ENCODE measurements around the gene FUT1. TPM values are rescaled to one million over a fixed set of nuclear protein-coding genes. Genes with fewer than 3 reads are reported as not detected.

Gene FUT1
- total and polyA plus RNA-seq, 9 of the 15 experiments (the other 6 are each of a cell fraction or from before 2014, with no cell fraction given) = 2.3 to 18.5 (median 8.8) TPM

- no peak overlapping the region for H3K4me3 ChIP-seq
- H4K20me1 ChIP-seq (replicated peaks; ENCODE audit: control insufficient read depth, insufficient read depth, low read length) = no peaks in the 10 kb centered on the region
- WGBS (ENCODE audit: insufficient coverage, low coverage, missing lambda C conversion rate) = 93% methylated on average over 8 of the region's 8 CpGs
- no peaks in the 10 kb centered on the region for H3K9me1 ChIP-seq (ENCODE audit: control insufficient read depth, insufficient read depth, low read length)
- no peak overlapping the region for H3K4me2 ChIP-seq (ENCODE audit: insufficient read depth, low read length)
- H3K36me3 ChIP-seq (ENCODE audit: control insufficient read depth, insufficient read depth, low read length) = peaks cover 19% of the 10 kb centered on the region; the same call in 1 of the 3 replicates
- ATAC-seq = no peak
- H3K27ac ChIP-seq (ENCODE audit: extremely low read depth, low read depth, low read length) = no peak overlapping the region
- intact Hi-C loops (cut with micrococcal nuclease) (no loop called here), in situ Hi-C loops (cut with MboI) (no loop called here)
- DNase-seq (ENCODE audit: extremely low read depth in 1 of 4, low spot score in 3 of 4) = no peak
- peaks cover 22% of the 10 kb centered on the region for H3K79me2 ChIP-seq (ENCODE audit: control insufficient read depth, insufficient read depth, low read length)
- POLR2A ChIA-PET = interaction anchor here (1.0 kb wide), 1 partner anchor 9 kb away, joined by 4 read pairs; the partner anchor contains the start of gene FGF21
- no peak for FAIRE-seq
- H2AFZ ChIP-seq (ENCODE audit: low read depth, low read length) = no peak overlapping the region
- no peaks in the 10 kb centered on the region for H3K9me3 ChIP-seq (replicated peaks; ENCODE audit: control insufficient read depth, insufficient read depth, low read depth, low read length)
- no peak for TF ChIP-seq MAFG (tag; conservative IDR thresholded peaks at IDR 0.05)
- CTCF ChIA-PET (ENCODE audit: low intra/inter-chr PET ratio) = no interaction called here
- no peak overlapping the region for H3K9ac ChIP-seq (ENCODE audit: insufficient read depth in 1 of 2, low read depth in 2 of 2, low read length in 2 of 2)
- H3K4me1 ChIP-seq (replicated peaks in 1 of 2; ENCODE audit: control insufficient read depth in 2 of 2, insufficient read depth in 2 of 2, low read length in 2 of 2) = peaks cover 34 to 47% of the 10 kb centered on the region in 2 experiments
- BruUV-seq (replicated peaks) = no TSS peak
- H3K27me3 ChIP-seq (ENCODE audit: control insufficient read depth in 2 of 2, insufficient read depth in 2 of 2, low read length in 2 of 2) = no peaks in the 10 kb centered on the region
Observed at GRCh38 chr19:48746110-48746509, 6.3 kb downstream of the FUT1 start.

DNA sequence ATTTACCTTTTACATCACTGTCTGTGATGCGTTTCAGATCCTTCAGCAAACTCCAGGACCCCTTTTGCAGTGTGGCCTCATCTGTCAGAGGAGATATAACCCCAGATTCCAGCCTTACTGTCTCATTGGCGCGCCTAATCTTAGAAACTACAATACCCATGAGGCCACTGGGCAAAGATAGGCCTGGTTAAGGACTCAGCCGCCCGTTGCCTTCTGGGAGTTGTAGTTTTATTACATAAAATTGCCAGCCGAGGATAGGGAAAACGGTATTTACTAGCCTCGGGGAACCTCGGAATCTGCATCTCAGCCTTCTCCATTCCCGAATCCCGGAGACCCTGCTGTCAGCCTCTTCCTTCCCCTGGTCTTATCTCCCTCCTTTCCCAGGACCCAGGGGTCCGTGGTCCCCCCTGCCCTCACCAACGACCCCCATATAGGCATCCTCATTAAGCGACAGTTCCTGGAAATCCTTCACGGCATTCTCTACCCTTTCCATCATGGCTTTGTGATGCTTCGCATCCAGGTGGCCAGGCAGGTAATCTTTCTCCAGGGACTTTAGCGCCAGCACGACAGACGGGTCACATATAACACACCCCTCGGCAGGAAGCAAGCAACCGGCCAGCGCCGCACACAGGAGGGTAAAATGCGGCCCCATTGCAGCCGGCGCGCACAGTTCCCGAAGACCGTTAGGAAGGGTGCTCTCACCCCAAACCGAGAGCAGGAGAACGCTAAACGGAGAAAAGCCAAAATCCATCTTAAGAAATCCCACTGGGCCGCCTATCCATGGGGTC lies 7.0 kb downstream of the FUT1 start:
- DNase-seq (ENCODE audit: extremely low read depth in 1 of 4, low spot score in 3 of 4) = peak; percentile 63 to 85 (median 68)
- intact Hi-C loops (cut with micrococcal nuclease) = no loop called here
- Histone ChIP-seq H2AFZ (ENCODE audit: low read depth, low read length) (peak overlapping the region; percentile 14; the same call in 1 of the 2 replicates), H3K9me1 (ENCODE audit: control insufficient read depth, insufficient read depth, low read length) (peaks cover 3% of the 10 kb centered on the region), H3K4me1 (replicated peaks in 1 of 2; ENCODE audit: control insufficient read depth in 2 of 2, insufficient read depth in 2 of 2, low read length in 2 of 2) (peaks cover 39 to 47% of the 10 kb centered on the region in 2 experiments), H3K4me3 (no peak overlapping the region), H3K9ac (ENCODE audit: insufficient read depth in 1 of 2, low read depth in 2 of 2, low read length in 2 of 2) (no peak overlapping the region; a peak in 1 of 4 replicates), H3K27me3 (ENCODE audit: control insufficient read depth in 2 of 2, insufficient read depth in 2 of 2, low read length in 2 of 2) (no peaks in the 10 kb centered on the region), H3K9me3 (replicated peaks; ENCODE audit: control insufficient read depth, insufficient read depth, low read depth, low read length) (no peaks in the 10 kb centered on the region), H4K20me1 (replicated peaks; ENCODE audit: control insufficient read depth, insufficient read depth, low read length) (no peaks in the 10 kb centered on the region), H3K27ac (ENCODE audit: extremely low read depth, low read depth, low read length) (no peak overlapping the region), H3K36me3 (ENCODE audit: control insufficient read depth, insufficient read depth, low read length) (peaks cover 12% of the 10 kb centered on the region; the same call in 1 of the 3 replicates), H3K79me2 (ENCODE audit: control insufficient read depth, insufficient read depth, low read length) (peaks cover 16% of the 10 kb centered on the region), H3K4me2 (ENCODE audit: insufficient read depth, low read length) (peak overlapping the region; percentile 27; the same call in 1 of the 2 replicates)
- ATAC-seq = peak; percentile 32
- BruUV-seq (replicated peaks) = no TSS peak
- 63% methylated on average over 33 of the region's 33 CpGs for WGBS (ENCODE audit: insufficient coverage, low coverage, missing lambda C conversion rate)
- ChIA-PET POLR2A (interaction anchor here (1.1 kb wide), 1 partner anchor 18 kb away, joined by 3 read pairs; no protein-coding TSS in a partner anchor), CTCF (ENCODE audit: low intra/inter-chr PET ratio) (no interaction called here)
- peak; percentile 89 for FAIRE-seq
- in situ Hi-C loops (cut with MboI) = no loop called here
- no peak for TF ChIP-seq BMI1 (IDR thresholded peaks at IDR 0.05; ENCODE audit: low read length)
- TF ChIP-seq ZNF212 (CRISPR knock-in tag; IDR thresholded peaks at IDR 0.05) = no peak
- 0 out of 2 replicates have a peak, but pooled peaks have one; percentile 27 for TF ChIP-seq SREBF1 (IDR thresholded peaks at IDR 0.05; ENCODE audit: borderline replicate concordance, low read depth, low read length)
- TF ChIP-seq L3MBTL2 (IDR thresholded peaks at IDR 0.05) = 0 out of 2 replicates have a peak, but pooled peaks have one; percentile 26
- TF ChIP-seq STAG1 (CRISPR knock-in tag; IDR thresholded peaks at IDR 0.05; ENCODE audit: borderline replicate concordance) = no peak
- TF ChIP-seq ZNF695 (CRISPR knock-in tag; IDR thresholded peaks at IDR 0.05) = no peak
- peak; percentile 71 for TF ChIP-seq CREM (IDR thresholded peaks at IDR 0.05; ENCODE audit: low read depth)
- TF ChIP-seq NR2C1 (IDR thresholded peaks at IDR 0.05) = no peak
- peak; percentile 49; the same call in 1 of the 2 replicates for TF ChIP-seq NR2C1 (tag; IDR thresholded peaks at IDR 0.05)
- TF ChIP-seq, protein P1, sequence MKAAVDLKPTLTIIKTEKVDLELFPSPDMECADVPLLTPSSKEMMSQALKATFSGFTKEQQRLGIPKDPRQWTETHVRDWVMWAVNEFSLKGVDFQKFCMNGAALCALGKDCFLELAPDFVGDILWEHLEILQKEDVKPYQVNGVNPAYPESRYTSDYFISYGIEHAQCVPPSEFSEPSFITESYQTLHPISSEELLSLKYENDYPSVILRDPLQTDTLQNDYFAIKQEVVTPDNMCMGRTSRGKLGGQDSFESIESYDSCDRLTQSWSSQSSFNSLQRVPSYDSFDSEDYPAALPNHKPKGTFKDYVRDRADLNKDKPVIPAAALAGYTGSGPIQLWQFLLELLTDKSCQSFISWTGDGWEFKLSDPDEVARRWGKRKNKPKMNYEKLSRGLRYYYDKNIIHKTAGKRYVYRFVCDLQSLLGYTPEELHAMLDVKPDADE (conservative IDR thresholded peaks at IDR 0.05; ENCODE audit: control insufficient read depth, low read depth, low read length) = peak; percentile 97
- no peak for TF ChIP-seq CEBPB (tag; IDR thresholded peaks at IDR 0.05)

Data from K562 (cell line).